CD4-positive, alpha-beta T cell treated with Interleukin-21 for 1 hour (primary cell): ENCODE data around the gene CTPS1.

Experiments
- DNase-seq: peaks from one replicate; pipeline ENCODE4 v3.0.0-alpha.2; 2020

The CTPS1 gene

GRCh38 chr1:41025979-41026819, 46.7 kb downstream of the CTPS1 start:
- no peak for DNase-seq

GRCh38 chr1:41028034-41028642, 48.6 kb downstream of the CTPS1 start:
- no peak for DNase-seq

- no peak for DNase-seq
These were observed 51.5 kb downstream of the CTPS1 start for GRCh38 chr1:41030872-41031616.

- DNase-seq = no peak
These were observed 52.7 kb downstream of the CTPS1 start for GRCh38 chr1:41032147-41032546.

- no peak for DNase-seq
These were observed 53.8 kb downstream of the CTPS1 start for GRCh38 chr1:41033272-41033671.

GRCh38 chr1:41037116-41037903, 57.8 kb downstream of the CTPS1 start:
- no peak for DNase-seq

GRCh38 chr1:41038110-41038509, 58.6 kb downstream of the CTPS1 start:
- no peak for DNase-seq

- no peak for DNase-seq
These were observed 62.2 kb downstream of the CTPS1 start for GRCh38 chr1:41041614-41042270.

GRCh38 chr1:41044187-41044586, 64.7 kb downstream of the CTPS1 start:
- DNase-seq = no peak

GRCh38 chr1:41045740-41046139, 66.2 kb downstream of the CTPS1 start:
- DNase-seq = no peak

GRCh38 chr1:41046347-41046775, 66.9 kb downstream of the CTPS1 start:
- DNase-seq = no peak

GRCh38 chr1:41048540-41048939, 69.0 kb downstream of the CTPS1 start:
- DNase-seq = no peak

- no peak for DNase-seq
These were observed 71.5 kb downstream of the CTPS1 start for GRCh38 chr1:41051022-41051421.

GRCh38 chr1:41053316-41053715, 73.8 kb downstream of the CTPS1 start:
- no peak for DNase-seq

- DNase-seq = no peak
These were observed 77.4 kb downstream of the CTPS1 start for GRCh38 chr1:41056907-41057306.
